Peyer's patch (tissue), 4 donors: ENCODE results near the gene C6orf132.

Experiments used
- POLR2A ChIP-seq, 2 donors: fragments of 450-650 bp; IDR thresholded peaks; one replicate each; pipeline ENCODE4 v1.5.1; 2017; ENCODE audit warnings: antibody characterized with exemption in 2 of 2, mild to moderate bottlenecking in 2 of 2, moderate library complexity in 2 of 2
- TF ChIP-seq, protein P1 (sequence below), 6 experiments: fragments of 450-650 bp in 4 of 6; fragments of 200-600 bp in 2 of 6; sonication (generic) in 1 of 6; IDR thresholded peaks; one replicate each; pipeline ENCODE4 v1.5.1; 2017 to 2019; ENCODE audit warnings: antibody characterized with exemption in 6 of 6, mild to moderate bottlenecking in 3 of 6, moderate library complexity in 1 of 6

DNA sequence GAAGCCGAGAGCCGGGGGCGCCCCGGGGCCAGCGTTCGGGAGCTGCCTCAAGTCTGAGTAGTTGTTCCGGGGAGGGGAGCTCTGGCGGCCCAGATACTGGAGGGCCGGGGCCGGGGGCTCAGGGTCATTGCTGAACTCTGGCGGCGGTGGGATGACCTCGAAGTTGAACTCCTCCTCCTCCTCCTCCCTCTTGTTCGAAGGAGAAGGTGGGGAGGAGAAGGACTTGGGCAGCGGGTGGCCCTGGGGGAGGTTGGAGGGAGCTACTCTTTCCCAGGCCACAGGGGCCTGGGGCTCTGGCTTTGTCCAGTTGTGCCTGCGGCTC is 37.7 kb downstream of the C6orf132 start:
- TF ChIP-seq POLR2A (IDR thresholded peaks at IDR 0.05): no peak
- TF ChIP-seq, protein P1, sequence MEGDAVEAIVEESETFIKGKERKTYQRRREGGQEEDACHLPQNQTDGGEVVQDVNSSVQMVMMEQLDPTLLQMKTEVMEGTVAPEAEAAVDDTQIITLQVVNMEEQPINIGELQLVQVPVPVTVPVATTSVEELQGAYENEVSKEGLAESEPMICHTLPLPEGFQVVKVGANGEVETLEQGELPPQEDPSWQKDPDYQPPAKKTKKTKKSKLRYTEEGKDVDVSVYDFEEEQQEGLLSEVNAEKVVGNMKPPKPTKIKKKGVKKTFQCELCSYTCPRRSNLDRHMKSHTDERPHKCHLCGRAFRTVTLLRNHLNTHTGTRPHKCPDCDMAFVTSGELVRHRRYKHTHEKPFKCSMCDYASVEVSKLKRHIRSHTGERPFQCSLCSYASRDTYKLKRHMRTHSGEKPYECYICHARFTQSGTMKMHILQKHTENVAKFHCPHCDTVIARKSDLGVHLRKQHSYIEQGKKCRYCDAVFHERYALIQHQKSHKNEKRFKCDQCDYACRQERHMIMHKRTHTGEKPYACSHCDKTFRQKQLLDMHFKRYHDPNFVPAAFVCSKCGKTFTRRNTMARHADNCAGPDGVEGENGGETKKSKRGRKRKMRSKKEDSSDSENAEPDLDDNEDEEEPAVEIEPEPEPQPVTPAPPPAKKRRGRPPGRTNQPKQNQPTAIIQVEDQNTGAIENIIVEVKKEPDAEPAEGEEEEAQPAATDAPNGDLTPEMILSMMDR (IDR thresholded peaks at IDR 0.05): no peak
